ENCODE measurements around the gene TOP2A.

- TF ChIP-seq, protein P1, sequence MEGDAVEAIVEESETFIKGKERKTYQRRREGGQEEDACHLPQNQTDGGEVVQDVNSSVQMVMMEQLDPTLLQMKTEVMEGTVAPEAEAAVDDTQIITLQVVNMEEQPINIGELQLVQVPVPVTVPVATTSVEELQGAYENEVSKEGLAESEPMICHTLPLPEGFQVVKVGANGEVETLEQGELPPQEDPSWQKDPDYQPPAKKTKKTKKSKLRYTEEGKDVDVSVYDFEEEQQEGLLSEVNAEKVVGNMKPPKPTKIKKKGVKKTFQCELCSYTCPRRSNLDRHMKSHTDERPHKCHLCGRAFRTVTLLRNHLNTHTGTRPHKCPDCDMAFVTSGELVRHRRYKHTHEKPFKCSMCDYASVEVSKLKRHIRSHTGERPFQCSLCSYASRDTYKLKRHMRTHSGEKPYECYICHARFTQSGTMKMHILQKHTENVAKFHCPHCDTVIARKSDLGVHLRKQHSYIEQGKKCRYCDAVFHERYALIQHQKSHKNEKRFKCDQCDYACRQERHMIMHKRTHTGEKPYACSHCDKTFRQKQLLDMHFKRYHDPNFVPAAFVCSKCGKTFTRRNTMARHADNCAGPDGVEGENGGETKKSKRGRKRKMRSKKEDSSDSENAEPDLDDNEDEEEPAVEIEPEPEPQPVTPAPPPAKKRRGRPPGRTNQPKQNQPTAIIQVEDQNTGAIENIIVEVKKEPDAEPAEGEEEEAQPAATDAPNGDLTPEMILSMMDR (IDR thresholded peaks at IDR 0.05), result no peak
- TF ChIP-seq POLR2AphosphoS5 (IDR thresholded peaks at IDR 0.05), result no peak
These were observed 46.3 kb downstream of the TOP2A start for GRCh38 chr17:40371261-40371929.
